CD4-positive, CD25-positive, alpha-beta regulatory T cell (primary cell): ENCODE results near the gene SPAG6. TPM values are rescaled to one million over a fixed set of nuclear protein-coding genes. Genes with fewer than 3 reads are reported as not detected.

Experiments
- ATAC-seq, 2 donors: fragments of 150-1000 bp; cut with Tn5 transposase; one replicate each; pipeline ENCODE4 v1.10.0; 2021; ENCODE audit warnings: low read depth in 2 of 2, moderate number of reproducible peaks in 2 of 2, moderate library complexity in 1 of 2
- DNase-seq, 3 donors: peaks; one replicate each; pipeline versions ENCODE4 v3.0.0 to v3.0.0-alpha.2; 2012 to 2022; ENCODE audit warnings: mixed read lengths in 1 of 3
- H3K27ac ChIP-seq: one replicate; pipeline ENCODE4 v1.7.0; 2013; ENCODE audit warnings: mild to moderate bottlenecking, low read length; ENCODE audit not compliant: insufficient read depth, poor library complexity, severe bottlenecking
- H3K27me3 ChIP-seq: one replicate; pipeline ENCODE4 v1.7.0; 2013; ENCODE audit warnings: low read length; ENCODE audit not compliant: control insufficient read depth, insufficient read depth
- H3K36me3 ChIP-seq: one replicate; pipeline ENCODE4 v1.7.0; 2013; ENCODE audit warnings: mild to moderate bottlenecking, low read length, moderate library complexity; ENCODE audit not compliant: control insufficient read depth, insufficient read depth
- H3K4me1 ChIP-seq: 2 replicates; pipeline ENCODE4 v1.7.0; 2013; ENCODE audit warnings: mild to moderate bottlenecking, low read length; ENCODE audit not compliant: insufficient read depth, control insufficient read depth, poor library complexity, severe bottlenecking
- H3K4me3 ChIP-seq: one replicate; pipeline ENCODE4 v1.7.0; 2013; ENCODE audit warnings: low read depth, mild to moderate bottlenecking, low read length, moderate library complexity
- H3K9me3 ChIP-seq, 2 experiments: 1 replicate in 1 of 2; 2 replicates in 1 of 2; pipeline ENCODE4 v1.7.0; 2013; ENCODE audit warnings: low read length in 2 of 2, mild to moderate bottlenecking in 1 of 2, moderate library complexity in 1 of 2; ENCODE audit not compliant: control insufficient read depth in 2 of 2
- H3K27ac Mint-ChIP-seq, 3 donors: one replicate each; pipeline ENCODE4 v1.8.0; 2020 to 2022; ENCODE audit warnings: mild to moderate bottlenecking in 3 of 3, mixed read lengths in 3 of 3, moderate library complexity in 2 of 3
- H3K27me3 Mint-ChIP-seq: one replicate; pipeline ENCODE4 v1.8.0; 2022; ENCODE audit warnings: mild to moderate bottlenecking, mixed read lengths
- H3K36me3 Mint-ChIP-seq: one replicate; pipeline ENCODE4 v1.8.0; 2020; ENCODE audit warnings: mixed read lengths
- H3K4me1 Mint-ChIP-seq, 4 donors: one replicate each; pipeline ENCODE4 v1.8.0; 2020 to 2022; ENCODE audit warnings: mixed read lengths in 4 of 4, mild to moderate bottlenecking in 1 of 4
- H3K4me3 Mint-ChIP-seq, 4 donors: one replicate each; pipeline ENCODE4 v1.8.0; 2020 to 2022; ENCODE audit warnings: mild to moderate bottlenecking in 4 of 4, mixed read lengths in 4 of 4, moderate library complexity in 3 of 4
- H3K9me3 Mint-ChIP-seq, 7 donors: one replicate each; pipeline ENCODE4 v1.8.0; 2020 to 2022; ENCODE audit warnings: mixed read lengths in 7 of 7, mild to moderate bottlenecking in 3 of 7, moderate library complexity in 2 of 7
- polyA plus RNA-seq, 4 donors: library from polyadenylated mRNA; unstranded; fragments of 300-500 nt; fragmentation: Illumina TruSeq; gene quantifications; one replicate each; pipeline ENCODE4 v1.2.3, GENCODE V29; 2021
- total RNA-seq: library from RNA; stranded (reverse); gene quantifications from one replicate; pipeline ENCODE4 v1.2.3, GENCODE V29; 2022

The SPAG6 gene
- total and polyA plus RNA-seq, 5 donors from 2014 or later = 0.15 to 0.18 TPM; not detected in 3

DNA sequence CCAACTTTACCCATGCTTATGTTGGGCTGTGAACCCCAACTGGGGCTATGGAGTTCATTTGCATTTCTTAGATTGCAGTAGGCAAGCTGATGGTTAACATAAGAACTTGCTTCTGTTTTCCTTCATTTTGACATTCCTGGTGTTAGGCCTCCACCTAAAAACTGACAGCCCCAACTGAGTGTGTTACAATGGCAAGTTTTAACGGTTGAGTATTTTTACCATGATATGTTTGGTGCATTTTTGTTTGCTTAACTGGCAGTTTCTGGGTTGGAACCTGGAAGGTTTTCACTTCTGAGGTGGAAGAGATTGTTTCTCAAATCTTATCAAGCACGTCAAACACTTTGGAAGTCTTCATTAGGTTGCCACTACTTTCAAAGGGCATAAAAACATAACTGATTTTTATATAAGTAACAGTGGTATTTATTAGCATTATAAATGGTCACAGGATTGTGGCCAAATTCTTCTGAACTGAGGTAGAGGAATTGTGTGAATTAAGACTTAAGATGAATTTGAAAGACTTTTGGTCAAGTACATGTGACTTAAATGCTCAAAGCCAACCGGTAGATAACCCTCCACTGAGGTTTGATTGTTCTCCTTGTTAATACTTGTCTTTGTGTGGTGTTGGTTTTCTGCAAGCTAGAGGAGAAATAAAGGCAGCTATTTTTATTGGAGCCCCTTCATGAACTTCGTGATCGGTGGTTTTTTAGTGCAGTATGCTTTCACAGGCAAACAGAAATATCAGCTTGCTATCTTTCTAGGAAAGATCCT lies 21.6 kb upstream of the SPAG6 start:
- no peaks in the 10 kb centered on the region for H3K9me3 ChIP-seq
- peaks cover 17% of the 10 kb centered on the region for H3K27me3 ChIP-seq
- no peak for DNase-seq
- peak overlapping the region in 2 of 3 donors; percentile 40 to 42 for H3K27ac Mint-ChIP-seq
- no peak overlapping the region for H3K27ac ChIP-seq
- peaks cover 7% of the 10 kb centered on the region for H3K36me3 Mint-ChIP-seq
- ATAC-seq = no peak
- peaks cover under 1% of the 10 kb centered on the region for H3K36me3 ChIP-seq
- peaks cover 45% of the 10 kb centered on the region for H3K27me3 Mint-ChIP-seq
- H3K4me3 Mint-ChIP-seq = peak overlapping the region; percentile 80 to 96 (median 90)
- peaks cover 36 to 53% (median 45%) of the 10 kb centered on the region in 4 donors for H3K4me1 Mint-ChIP-seq
- peak overlapping the region; percentile 74 for H3K4me3 ChIP-seq
- H3K9me3 Mint-ChIP-seq = no peaks in the 10 kb centered on the region
- peaks cover 37% of the 10 kb centered on the region for H3K4me1 ChIP-seq

DNA sequence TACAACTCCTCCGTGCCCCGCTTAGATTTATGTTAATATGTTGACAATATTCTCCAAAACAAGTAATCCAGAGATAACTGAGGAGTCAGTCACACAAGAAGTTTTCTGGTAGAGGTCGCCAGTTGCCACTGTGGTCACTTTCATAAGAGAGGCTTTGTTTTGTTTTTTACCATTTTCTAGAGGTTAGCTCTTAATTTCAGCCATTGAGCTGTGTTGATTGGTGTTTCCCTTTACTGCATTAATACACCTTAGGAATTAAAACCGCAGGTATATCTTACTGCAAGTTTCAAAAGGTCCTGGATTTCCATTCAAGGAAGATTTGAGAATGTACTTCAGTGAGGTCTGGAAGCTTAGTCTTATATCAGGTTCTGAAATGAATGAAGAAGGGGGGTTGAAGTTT lies 20.9 kb upstream of the SPAG6 start:
- Histone ChIP-seq H3K4me3 (peak overlapping the region; percentile 90), H3K9me3 (no peaks in the 10 kb centered on the region), H3K4me1 (peaks cover 37% of the 10 kb centered on the region), H3K27me3 (peaks cover 15% of the 10 kb centered on the region), H3K27ac (peak overlapping the region; percentile 65), H3K36me3 (peaks cover 8% of the 10 kb centered on the region)
- Mint-ChIP-seq H3K9me3 (peaks cover 0 to 1% (median 0%) of the 10 kb centered on the region in 7 donors), H3K27me3 (peaks cover 45% of the 10 kb centered on the region), H3K27ac (peak overlapping the region in 2 of 3 donors; percentile 80 to 94), H3K4me1 (peaks cover 31 to 50% (median 42%) of the 10 kb centered on the region in 4 donors), H3K4me3 (peak overlapping the region; percentile 80 to 96 (median 90)), H3K36me3 (peaks cover 10% of the 10 kb centered on the region)
- ATAC-seq (no peak), DNase-seq (no peak)

DNA sequence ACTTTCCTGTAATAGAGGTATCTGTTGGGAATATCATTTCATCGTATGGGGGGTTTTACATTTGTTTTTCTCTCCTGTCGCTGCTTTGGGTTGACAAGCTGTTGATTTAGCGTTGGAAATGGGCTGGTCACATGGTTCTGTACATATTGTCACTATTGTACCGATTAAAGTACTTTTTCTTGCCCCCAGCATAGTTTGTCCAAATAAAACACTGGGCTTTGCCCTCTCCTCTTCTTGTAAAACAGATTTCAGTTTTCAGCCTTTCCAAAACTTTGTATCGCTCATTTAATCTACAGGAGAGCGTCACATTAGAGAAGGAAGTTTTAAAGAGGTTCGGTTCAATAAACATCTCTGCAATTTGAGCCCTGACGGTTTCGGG lies 20.4 kb upstream of the SPAG6 start:
- ATAC-seq (no peak), DNase-seq (no peak)
- H3K36me3 ChIP-seq = peaks cover 12% of the 10 kb centered on the region
- peak overlapping the region; percentile 90 for H3K4me3 ChIP-seq
- peaks cover 15% of the 10 kb centered on the region for H3K27me3 ChIP-seq
- Mint-ChIP-seq H3K9me3 (peaks cover 0 to 4% (median 0%) of the 10 kb centered on the region in 7 donors), H3K27ac (peak overlapping the region; percentile 42 to 94 (median 80)), H3K4me1 (peaks cover 30 to 48% (median 40%) of the 10 kb centered on the region in 4 donors), H3K36me3 (peaks cover 15% of the 10 kb centered on the region), H3K4me3 (peak overlapping the region; percentile 80 to 96 (median 90)), H3K27me3 (peaks cover 44% of the 10 kb centered on the region)
- peak overlapping the region; percentile 65 for H3K27ac ChIP-seq
- H3K9me3 ChIP-seq = no peaks in the 10 kb centered on the region
- peaks cover 37% of the 10 kb centered on the region for H3K4me1 ChIP-seq

DNA sequence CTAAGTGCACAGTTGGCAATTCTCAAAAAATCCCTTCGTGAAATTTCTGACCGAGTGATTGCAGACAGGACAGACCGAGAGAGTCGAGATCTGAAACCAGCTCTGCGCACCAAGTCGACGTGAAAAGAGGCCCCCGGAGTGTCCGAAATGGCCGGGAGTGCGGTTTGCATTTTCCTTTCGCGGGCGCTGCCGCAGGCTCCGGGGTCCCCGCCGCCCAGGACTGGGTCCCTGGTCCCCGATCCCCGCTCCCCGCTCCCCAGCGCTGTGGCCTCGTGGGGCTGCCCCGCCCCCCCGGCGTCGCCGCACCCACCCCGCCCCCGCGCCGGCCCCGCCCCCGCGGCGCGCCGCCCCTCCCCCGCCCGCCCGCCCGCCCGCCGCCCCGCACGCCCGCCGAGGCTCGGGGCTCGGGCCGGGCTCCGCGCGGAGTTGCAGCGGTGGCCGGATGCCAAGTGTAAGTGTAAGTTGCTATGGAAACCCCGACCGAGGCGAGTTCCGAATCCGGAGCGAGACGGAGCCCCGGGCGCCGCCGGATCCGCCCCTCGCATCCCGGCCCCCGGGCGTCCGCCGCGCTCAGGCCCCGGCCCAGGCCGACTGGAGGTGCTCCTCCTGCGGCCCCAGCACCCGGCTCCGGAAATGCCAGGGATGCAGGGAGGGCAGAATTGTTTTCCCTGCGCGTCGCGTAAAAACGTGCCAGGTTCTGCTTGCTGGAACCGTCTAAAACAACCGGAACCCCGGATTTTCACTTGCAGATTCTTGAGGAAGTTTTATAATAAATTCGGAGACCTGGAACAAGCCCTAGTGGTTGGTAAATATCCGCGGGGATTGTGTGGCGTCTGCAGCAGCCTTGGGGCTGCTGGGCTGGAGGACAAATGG lies 19.8 kb upstream of the SPAG6 start:
- DNase-seq (peak; percentile 73 to 81 (median 80)), ATAC-seq (peak; percentile 40 to 52)
- H3K27ac ChIP-seq = peak overlapping the region; percentile 71

DNA sequence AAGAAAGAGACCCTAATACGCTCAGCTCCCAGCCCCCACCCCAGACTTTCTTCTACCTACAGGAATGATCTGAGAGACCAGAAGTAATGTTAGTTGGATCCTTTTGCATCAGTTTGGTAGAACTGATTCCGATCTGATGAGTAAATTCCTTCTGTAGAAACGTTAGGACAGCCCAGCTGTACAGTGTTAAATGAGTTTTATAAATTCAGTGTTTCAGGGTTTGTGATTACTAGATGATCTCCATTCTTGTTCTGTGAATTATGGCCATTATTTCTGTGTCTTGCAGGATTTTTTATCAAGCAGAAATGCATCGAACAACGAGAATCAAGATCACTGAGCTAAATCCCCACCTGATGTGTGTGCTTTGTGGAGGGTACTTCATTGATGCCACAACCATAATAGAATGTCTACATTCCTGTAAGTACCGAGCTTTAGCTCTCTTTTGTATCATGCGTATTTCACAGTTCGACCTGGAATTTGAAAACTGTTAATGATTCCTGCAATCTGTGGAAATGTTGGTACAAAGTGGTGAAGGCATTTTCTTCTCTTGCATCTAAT lies 19.1 kb upstream of the SPAG6 start:
- DNase-seq (no peak), ATAC-seq (no peak)
- Mint-ChIP-seq H3K4me3 (peak overlapping the region; percentile 86 to 91 (median 87)), H3K27me3 (peaks cover 36% of the 10 kb centered on the region), H3K36me3 (peaks cover 12% of the 10 kb centered on the region), H3K4me1 (peaks cover 25 to 44% (median 39%) of the 10 kb centered on the region in 4 donors), H3K9me3 (peaks cover 0 to 4% (median 0%) of the 10 kb centered on the region in 7 donors), H3K27ac (peak overlapping the region; percentile 47 to 89 (median 64))
- Histone ChIP-seq H3K27ac (peak overlapping the region; percentile 71), H3K27me3 (peaks cover 15% of the 10 kb centered on the region), H3K9me3 (no peaks in the 10 kb centered on the region), H3K4me3 (peak overlapping the region; percentile 69), H3K4me1 (peaks cover 37% of the 10 kb centered on the region), H3K36me3 (peaks cover 14% of the 10 kb centered on the region)

More for the DNA sequence above, 19.8 kb upstream of the SPAG6 start:
- H3K27me3 ChIP-seq = peaks cover 15% of the 10 kb centered on the region
- H3K36me3 Mint-ChIP-seq = peaks cover 12% of the 10 kb centered on the region
- H3K36me3 ChIP-seq = peaks cover 14% of the 10 kb centered on the region
- peak overlapping the region; percentile 88 to 96 (median 91) for H3K4me3 Mint-ChIP-seq
- no peaks in the 10 kb centered on the region for H3K9me3 ChIP-seq
- peak overlapping the region; percentile 47 to 94 (median 89) for H3K27ac Mint-ChIP-seq
- peaks cover 39% of the 10 kb centered on the region for H3K27me3 Mint-ChIP-seq
- H3K4me1 Mint-ChIP-seq = peaks cover 25 to 44% (median 36%) of the 10 kb centered on the region in 4 donors
- peaks cover 37% of the 10 kb centered on the region for H3K4me1 ChIP-seq
- peak overlapping the region; percentile 90 for H3K4me3 ChIP-seq
- peaks cover 0 to 4% (median 0%) of the 10 kb centered on the region in 7 donors for H3K9me3 Mint-ChIP-seq

DNA sequence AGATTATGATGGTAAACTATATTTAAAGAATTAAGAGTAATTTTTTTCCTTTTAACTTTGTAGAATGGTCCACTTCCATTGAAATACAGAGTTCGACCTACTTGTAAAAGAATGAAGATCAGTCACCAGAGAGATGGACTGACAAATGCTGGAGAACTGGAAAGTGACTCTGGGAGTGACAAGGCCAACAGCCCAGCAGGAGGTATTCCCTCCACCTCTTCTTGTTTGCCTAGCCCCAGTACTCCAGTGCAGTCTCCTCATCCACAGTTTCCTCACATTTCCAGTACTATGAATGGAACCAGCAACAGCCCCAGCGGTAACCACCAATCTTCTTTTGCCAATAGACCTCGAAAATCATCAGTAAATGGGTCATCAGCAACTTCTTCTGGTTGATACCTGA lies 16.1 kb upstream of the SPAG6 start:
- DNase-seq (no peak), ATAC-seq (no peak)
- peaks cover 25% of the 10 kb centered on the region for H3K27me3 Mint-ChIP-seq
- peaks cover 12% of the 10 kb centered on the region for H3K36me3 Mint-ChIP-seq
- no peak overlapping the region for H3K4me3 ChIP-seq
- H3K4me1 Mint-ChIP-seq = peaks cover 24 to 48% (median 35%) of the 10 kb centered on the region in 4 donors
- peaks cover 14% of the 10 kb centered on the region for H3K36me3 ChIP-seq
- H3K9me3 Mint-ChIP-seq = peaks cover 0 to 4% (median 0%) of the 10 kb centered on the region in 7 donors
- H3K27ac ChIP-seq = no peak overlapping the region
- peak overlapping the region in 1 of 4 donors; percentile 10 for H3K4me3 Mint-ChIP-seq
- peaks cover 2% of the 10 kb centered on the region for H3K27me3 ChIP-seq
- H3K4me1 ChIP-seq = peaks cover 42% of the 10 kb centered on the region
- no peak overlapping the region for H3K27ac Mint-ChIP-seq
- peaks cover 0 to 6% of the 10 kb centered on the region in 2 experiments for H3K9me3 ChIP-seq

DNA sequence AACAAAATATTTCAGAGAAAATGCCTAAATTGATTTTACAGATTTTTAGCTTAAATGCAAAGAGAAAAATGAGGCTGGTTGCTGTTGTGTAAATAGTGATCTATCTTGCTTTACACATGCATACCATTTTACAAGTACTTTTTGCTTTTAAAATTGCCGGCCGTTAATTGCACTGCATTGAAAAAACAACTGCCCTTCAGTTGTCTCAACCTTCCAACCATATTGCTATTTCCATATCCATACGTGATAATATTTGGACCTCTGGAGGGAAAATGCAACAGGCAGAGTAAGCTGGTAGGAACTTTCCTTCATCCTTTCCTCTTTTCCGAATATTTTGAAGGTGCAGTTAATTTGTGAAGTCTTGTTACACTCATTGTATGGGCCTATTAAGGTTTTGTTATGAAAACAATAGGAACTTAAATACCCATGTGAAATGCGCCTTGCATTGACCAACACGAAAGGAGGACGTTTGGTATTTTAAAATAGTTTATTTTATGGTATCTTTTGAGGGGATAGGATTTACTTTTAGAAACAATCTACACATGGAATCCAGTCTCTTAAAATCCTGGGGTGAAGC lies 13.1 kb upstream of the SPAG6 start:
- Mint-ChIP-seq H3K4me3 (peak overlapping the region; percentile 84 to 95 (median 88)), H3K27ac (peak overlapping the region in 2 of 3 donors; percentile 90 to 97), H3K36me3 (peaks cover 12% of the 10 kb centered on the region), H3K4me1 (peaks cover 17 to 41% (median 25%) of the 10 kb centered on the region in 4 donors), H3K27me3 (peaks cover 24% of the 10 kb centered on the region), H3K9me3 (peaks cover 0 to 5% (median 2%) of the 10 kb centered on the region in 7 donors)
- ATAC-seq (no peak), DNase-seq (no peak)
- H3K4me3 ChIP-seq = peak overlapping the region; percentile 93
- peaks cover 54% of the 10 kb centered on the region for H3K4me1 ChIP-seq
- H3K9me3 ChIP-seq = peaks cover 3 to 12% of the 10 kb centered on the region in 2 experiments
- H3K27ac ChIP-seq = peak overlapping the region; percentile 77
- peaks cover 4% of the 10 kb centered on the region for H3K27me3 ChIP-seq
- H3K36me3 ChIP-seq = peaks cover 14% of the 10 kb centered on the region
